Smooth muscle cell of the umbilical artery (primary cell): ENCODE data around the gene HTR1A. TPM values are rescaled to one million over a fixed set of nuclear protein-coding genes. Genes with fewer than 3 reads are reported as not detected.

Source experiments
- total RNA-seq: library from RNA; depleted of rRNA; stranded (reverse); fragments of >200 nt; gene quantifications from 2 replicates; pipeline ENCODE4 v1.2.3, GENCODE V29; 2014

The HTR1A gene
- total RNA-seq = not detected in 2 replicates

GRCh38 chr5:63962279-63962678, at the start of gene HTR1A:
HTR1A (minus strand) TSS chr5:63962445; CDS start chr5:63961719, 726 bp downstream.

Other genes with a start within 250 kb of the HTR1A start
- gene RNF180, start 203.4 kb upstream of the HTR1A start, total RNA-seq = 7.4 and 15.2 TPM in 2 replicates